Muscle of leg (tissue), 11 donors: ENCODE data around the gene QSOX2. TPM values are rescaled to one million over a fixed set of nuclear protein-coding genes. Genes with fewer than 3 reads are reported as not detected.

Experiments
- DNase-seq: peaks from one replicate; pipeline ENCODE4 v3.0.0; 2013
- H3K27ac ChIP-seq: one replicate; pipeline ENCODE4 v1.5.1; 2013; ENCODE audit warnings: mild to moderate bottlenecking, low read length, control low read depth
- H3K27me3 ChIP-seq: one replicate; pipeline ENCODE4 v1.6.1; 2013; ENCODE audit warnings: low read length; ENCODE audit not compliant: control insufficient read depth, insufficient read depth
- H3K36me3 ChIP-seq: one replicate; pipeline ENCODE4 v1.6.1; 2013; ENCODE audit warnings: low read length; ENCODE audit not compliant: control insufficient read depth, insufficient read depth
- H3K4me1 ChIP-seq: one replicate; pipeline ENCODE4 v1.6.1; 2013; ENCODE audit warnings: low read length; ENCODE audit not compliant: control insufficient read depth, insufficient read depth
- H3K4me3 ChIP-seq: one replicate; pipeline ENCODE4 v1.5.1; 2013; ENCODE audit warnings: low read length, control low read depth
- H3K9me3 ChIP-seq: replicated peaks from 2 replicates; pipeline ENCODE4 v1.6.1; 2013; ENCODE audit warnings: low read depth, low read length; ENCODE audit not compliant: control insufficient read depth
- WGBS: methylation state at CpG from one replicate; pipeline ENCODE4 v1.1.5; 2013; ENCODE audit warnings: missing lambda C conversion rate; ENCODE audit not compliant: insufficient coverage; 5-methylcytosine and 5-hydroxymethylcytosine counted together
- polyA plus RNA-seq, 8 donors: library from polyadenylated mRNA; unstranded; fragments of 120-200 nt; gene quantifications; one replicate each; pipeline versions ENCODE4 v1.2.1 to v1.2.3, GENCODE V29; 2013; ENCODE audit warnings: inconsistent platforms in 1 of 8, low replicate concordance in 1 of 8; ENCODE audit not compliant: insufficient read length in 8 of 8, insufficient read depth in 1 of 8
- total RNA-seq: library from RNA; stranded (reverse); fragments of 120-200 nt; gene quantifications from one replicate; pipeline ENCODE4 v1.2.4, GENCODE V29; 2013

The QSOX2 gene
- total and polyA plus RNA-seq, 9 donors, result 4.1 to 11.8 (median 8.5) TPM

DNA sequence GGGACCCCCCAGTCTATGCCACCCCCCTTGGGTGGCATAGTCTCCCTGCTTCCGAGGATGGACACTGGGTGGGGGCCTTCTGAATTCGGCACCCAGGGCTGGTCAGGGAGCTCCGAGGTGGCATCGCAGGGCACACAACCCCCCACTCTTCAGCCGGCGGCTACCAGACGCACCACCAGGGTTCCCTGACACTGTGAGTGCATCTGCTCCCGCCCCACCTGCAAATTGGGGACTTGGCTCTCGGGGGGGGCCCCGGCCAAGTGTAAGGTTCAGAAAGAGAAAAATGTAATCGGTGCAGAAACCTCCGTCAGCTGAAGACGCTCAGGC, 12.7 kb upstream of the QSOX2 start:
- peaks cover 10% of the 10 kb centered on the region for H3K27me3 ChIP-seq
- no peak for DNase-seq
- 74% methylated on average over 8 of the region's 13 CpGs for WGBS

GRCh38 chr9:136257381-136258298, 12.0 kb upstream of the QSOX2 start:
- Histone ChIP-seq H3K9me3 (no peaks in the 10 kb centered on the region), H3K27me3 (peaks cover 10% of the 10 kb centered on the region), H3K27ac (no peak overlapping the region), H3K4me1 (peaks cover 21% of the 10 kb centered on the region), H3K36me3 (no peaks in the 10 kb centered on the region), H3K4me3 (no peak overlapping the region)
- DNase-seq, result no peak
- WGBS, result 81% methylated on average over 33 of the region's 39 CpGs

More for the DNA sequence above, 12.7 kb upstream of the QSOX2 start:
- Histone ChIP-seq H3K27ac (no peak overlapping the region), H3K9me3 (no peaks in the 10 kb centered on the region), H3K4me3 (no peak overlapping the region), H3K36me3 (no peaks in the 10 kb centered on the region), H3K4me1 (peaks cover 21% of the 10 kb centered on the region)

- H3K4me3 ChIP-seq, result no peak overlapping the region
- H3K4me1 ChIP-seq, result peaks cover 15% of the 10 kb centered on the region
- H3K27ac ChIP-seq, result no peak overlapping the region
- H3K27me3 ChIP-seq, result peaks cover 13% of the 10 kb centered on the region
- no peaks in the 10 kb centered on the region for H3K36me3 ChIP-seq
- no peaks in the 10 kb centered on the region for H3K9me3 ChIP-seq
- 81% methylated on average over 15 of the region's 28 CpGs for WGBS
- DNase-seq, result no peak
Observed at GRCh38 chr9:136255896-136256890, 10.6 kb upstream of the QSOX2 start.

DNA sequence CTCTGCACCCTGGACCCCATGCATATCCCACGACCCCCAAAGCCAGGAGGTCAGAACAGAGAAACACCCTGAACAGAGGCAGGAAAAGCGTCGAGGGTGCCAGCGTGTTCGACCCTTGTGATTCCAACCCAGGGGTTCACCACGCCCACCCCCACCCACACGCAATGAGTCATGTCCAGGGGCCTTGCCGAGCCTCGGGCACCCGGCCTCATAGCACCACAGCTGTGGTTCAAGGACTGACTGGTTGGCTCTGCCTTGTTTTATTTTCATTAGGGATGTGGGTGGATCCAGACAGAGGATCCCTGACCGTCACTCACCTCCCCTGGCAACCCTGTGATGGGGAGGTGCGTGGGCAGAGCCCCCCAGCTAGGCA, 9.5 kb upstream of the QSOX2 start:
- Histone ChIP-seq H3K27ac (no peak overlapping the region), H3K4me3 (no peak overlapping the region), H3K36me3 (no peaks in the 10 kb centered on the region), H3K27me3 (peaks cover 21% of the 10 kb centered on the region), H3K4me1 (peaks cover 16% of the 10 kb centered on the region), H3K9me3 (no peaks in the 10 kb centered on the region)
- WGBS, result 71% methylated on average over 3 of the region's 12 CpGs
- DNase-seq, result no peak

GRCh38 chr9:136254381-136255165, 9.0 kb upstream of the QSOX2 start:
- Histone ChIP-seq H3K4me3 (no peak overlapping the region), H3K4me1 (peaks cover 20% of the 10 kb centered on the region), H3K9me3 (no peaks in the 10 kb centered on the region), H3K36me3 (no peaks in the 10 kb centered on the region), H3K27me3 (peaks cover 26% of the 10 kb centered on the region), H3K27ac (no peak overlapping the region)
- DNase-seq, result no peak
- 39% methylated on average over 18 of the region's 25 CpGs for WGBS

DNA sequence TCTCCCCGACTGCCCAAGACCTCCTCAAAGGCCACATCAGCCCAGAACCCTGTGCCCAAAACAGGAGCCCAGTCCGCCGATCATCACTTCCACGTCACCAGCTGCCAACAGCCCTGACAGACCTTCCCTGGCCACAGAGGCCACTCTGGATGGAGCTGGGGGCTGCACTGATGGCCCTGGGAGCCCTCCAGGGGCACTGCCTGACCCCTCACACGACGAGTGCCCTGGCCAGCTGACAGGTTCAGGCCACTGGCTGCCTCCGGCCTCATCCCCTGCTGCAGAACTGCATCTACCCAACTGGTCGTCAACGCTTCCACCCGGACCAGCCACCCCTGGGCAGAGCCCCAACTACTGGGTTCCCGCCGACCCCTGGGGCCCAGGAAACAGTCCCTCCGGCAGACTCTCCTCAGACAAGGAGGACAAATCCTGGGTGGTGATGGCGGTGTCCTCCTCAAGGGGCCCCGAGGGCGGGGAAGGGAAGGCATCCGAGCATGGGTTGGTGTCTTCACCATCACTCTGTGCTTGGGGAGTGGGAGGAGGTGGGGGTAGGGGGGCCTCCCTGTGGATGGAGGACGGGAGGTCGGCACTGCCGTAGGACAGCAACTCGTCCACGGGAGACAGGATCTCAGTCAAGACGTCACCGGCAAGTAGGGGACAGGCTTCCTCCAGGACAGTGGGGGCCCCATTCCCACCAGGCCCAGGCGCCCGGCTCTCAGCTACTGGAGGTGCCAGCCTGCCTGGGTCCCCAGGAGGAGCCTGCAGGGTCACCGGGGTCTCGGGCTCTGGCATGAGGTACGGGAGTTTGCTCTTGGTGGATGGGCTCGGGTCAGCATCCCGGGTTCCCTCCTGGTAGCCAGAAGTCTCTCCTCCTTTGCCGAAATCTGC, 7.9 kb upstream of the QSOX2 start:
- 81% methylated on average over 32 of the region's 32 CpGs for WGBS
- Histone ChIP-seq H3K4me3 (no peak overlapping the region), H3K36me3 (no peaks in the 10 kb centered on the region), H3K27ac (no peak overlapping the region), H3K27me3 (peaks cover 37% of the 10 kb centered on the region), H3K4me1 (peaks cover 20% of the 10 kb centered on the region), H3K9me3 (no peaks in the 10 kb centered on the region)
- DNase-seq, result no peak

GRCh38 chr9:136252846-136253245, 7.2 kb upstream of the QSOX2 start:
- Histone ChIP-seq H3K9me3 (no peaks in the 10 kb centered on the region), H3K27me3 (peaks cover 35% of the 10 kb centered on the region), H3K36me3 (no peaks in the 10 kb centered on the region), H3K4me1 (peaks cover 20% of the 10 kb centered on the region), H3K4me3 (no peak overlapping the region), H3K27ac (no peak overlapping the region)
- WGBS, result 91% methylated on average over 9 of the region's 10 CpGs
- DNase-seq, result no peak

- Histone ChIP-seq H3K27ac (no peak overlapping the region), H3K36me3 (no peaks in the 10 kb centered on the region), H3K27me3 (peaks cover 37% of the 10 kb centered on the region), H3K9me3 (no peaks in the 10 kb centered on the region), H3K4me1 (peaks cover 20% of the 10 kb centered on the region), H3K4me3 (no peak overlapping the region)
- 86% methylated on average over 26 of the region's 29 CpGs for WGBS
- no peak for DNase-seq
Observed at GRCh38 chr9:136252281-136252680, 6.7 kb upstream of the QSOX2 start.
